HUES6 (cell line): ENCODE data around the gene STK17B.
"Not testable (repeated sequence)": the region's sequence is repeated elsewhere in the genome, so short reads cannot be mapped to it uniquely, and the experiment has no call there.

ENCODE experiments used
- H3K27ac ChIP-seq: 2 replicates; pipeline ENCODE4 v1.7.0; 2013; ENCODE audit warnings: low read depth, mild to moderate bottlenecking, low read length, inconsistent platforms
- H3K27me3 ChIP-seq: 2 replicates; pipeline ENCODE4 v1.6.1; 2013; ENCODE audit warnings: low read length; ENCODE audit not compliant: control insufficient read depth, insufficient read depth
- H3K36me3 ChIP-seq: 2 replicates; pipeline ENCODE4 v1.6.1; 2013; ENCODE audit warnings: low read length; ENCODE audit not compliant: control insufficient read depth, insufficient read depth
- H3K4me1 ChIP-seq: 2 replicates; pipeline ENCODE4 v1.6.1; 2013; ENCODE audit warnings: low read length; ENCODE audit not compliant: control insufficient read depth, insufficient read depth
- H3K4me3 ChIP-seq: 2 replicates; pipeline ENCODE4 v1.5.1; 2013; ENCODE audit warnings: low read depth, low read length
- H3K9ac ChIP-seq: one replicate; pipeline ENCODE4 v1.6.1; 2013; ENCODE audit warnings: mild to moderate bottlenecking, low read length
- H3K9me3 ChIP-seq: 2 replicates; pipeline ENCODE4 v1.6.1; 2013; ENCODE audit warnings: low read depth, low read length; ENCODE audit not compliant: control insufficient read depth, insufficient read depth

STK17B gene

DNA sequence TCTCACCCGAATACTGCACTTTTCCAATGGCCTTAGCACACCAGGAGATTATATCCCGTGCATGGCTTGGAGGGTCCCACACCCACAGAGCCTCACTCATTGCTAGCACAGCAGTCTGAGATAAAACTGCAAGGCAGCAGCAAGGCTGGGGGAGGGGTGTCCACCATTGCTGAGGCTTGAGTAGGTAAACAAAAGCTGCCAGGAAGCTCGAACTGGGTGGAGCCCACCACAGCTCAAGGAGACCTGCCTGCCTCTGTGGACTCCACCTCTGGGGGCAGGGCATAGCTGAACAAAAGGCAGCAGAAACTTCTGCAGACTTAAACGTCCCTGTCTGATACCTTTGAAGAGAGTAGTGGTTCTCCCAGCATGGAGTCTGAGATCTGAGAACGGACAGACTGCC is 81.9 kb downstream of the STK17B start:
- not testable (repeated sequence) for H3K27me3 ChIP-seq, H3K4me1 ChIP-seq, H3K4me3 ChIP-seq, H3K36me3 ChIP-seq, H3K27ac ChIP-seq, H3K9ac ChIP-seq
- peaks cover 14% of the 10 kb centered on the region for H3K9me3 ChIP-seq

DNA sequence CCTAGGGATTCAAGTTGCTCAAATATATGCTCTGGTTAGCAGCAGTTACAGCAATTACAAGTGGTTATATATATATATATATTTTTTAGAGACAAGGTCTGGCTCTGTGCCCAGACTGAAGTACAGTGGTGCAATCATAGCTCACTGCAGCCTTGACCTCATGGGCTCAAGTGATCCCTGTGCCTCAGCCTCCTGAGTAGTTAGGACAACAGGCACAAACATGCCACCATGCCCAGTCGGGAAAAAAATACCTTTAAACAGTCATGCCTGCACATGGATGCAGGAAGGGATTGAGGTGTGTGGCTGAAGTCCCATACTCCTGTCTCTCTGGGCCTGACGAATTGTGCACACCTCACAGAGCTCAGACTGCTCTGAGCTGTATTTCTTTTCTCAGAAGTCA is 83.2 kb downstream of the STK17B start:
- Histone ChIP-seq H3K27ac (no peak overlapping the region), H3K9me3 (peaks cover 24% of the 10 kb centered on the region), H3K27me3 (no peaks in the 10 kb centered on the region), H3K4me1 (no peaks in the 10 kb centered on the region), H3K4me3 (no peak overlapping the region), H3K36me3 (no peaks in the 10 kb centered on the region), H3K9ac (no peak overlapping the region)

DNA sequence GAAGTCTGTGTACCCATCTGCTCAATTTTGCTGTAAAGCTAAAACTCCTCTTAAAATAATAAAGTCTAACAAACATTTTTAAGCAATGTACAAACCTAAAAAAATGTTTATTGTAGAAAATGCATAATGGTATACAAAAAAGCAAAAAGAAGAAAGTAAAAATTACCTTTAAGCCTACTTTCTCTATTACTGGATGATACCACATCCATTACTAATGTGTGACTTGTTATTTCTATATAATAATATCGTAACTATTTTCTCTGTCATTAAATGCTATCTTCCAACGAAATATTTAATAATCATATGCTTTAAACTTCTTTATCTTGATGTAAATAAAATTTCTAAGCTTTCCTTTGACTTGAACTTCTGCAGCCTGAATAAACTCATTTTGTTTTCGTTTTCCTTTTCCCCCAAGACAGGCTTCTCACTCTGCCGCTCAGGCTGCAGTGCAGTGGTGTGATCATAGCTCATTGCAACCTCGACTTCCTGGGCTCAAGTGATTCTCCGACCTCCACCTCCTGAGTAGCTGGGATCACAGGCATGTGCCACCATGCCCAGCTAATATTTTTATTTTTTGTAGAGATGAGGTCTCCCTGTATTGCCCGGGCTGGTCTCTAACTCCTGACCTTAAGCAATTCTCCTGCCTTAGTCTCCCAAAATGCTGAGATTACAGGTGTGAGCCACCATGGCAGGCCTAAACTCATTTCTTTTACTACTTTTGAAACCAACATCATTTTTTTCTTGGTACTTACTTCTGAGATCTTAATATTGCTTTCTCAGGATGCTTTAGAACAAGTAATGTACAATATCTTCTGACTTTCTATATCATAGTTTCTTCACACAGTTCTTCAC is 84.6 kb downstream of the STK17B start:
- H3K9ac ChIP-seq, result no peak overlapping the region
- peaks cover 33% of the 10 kb centered on the region for H3K9me3 ChIP-seq
- H3K27ac ChIP-seq, result no peak overlapping the region
- no peak overlapping the region for H3K4me3 ChIP-seq
- no peaks in the 10 kb centered on the region for H3K36me3 ChIP-seq
- H3K4me1 ChIP-seq, result no peaks in the 10 kb centered on the region
- H3K27me3 ChIP-seq, result no peaks in the 10 kb centered on the region

DNA sequence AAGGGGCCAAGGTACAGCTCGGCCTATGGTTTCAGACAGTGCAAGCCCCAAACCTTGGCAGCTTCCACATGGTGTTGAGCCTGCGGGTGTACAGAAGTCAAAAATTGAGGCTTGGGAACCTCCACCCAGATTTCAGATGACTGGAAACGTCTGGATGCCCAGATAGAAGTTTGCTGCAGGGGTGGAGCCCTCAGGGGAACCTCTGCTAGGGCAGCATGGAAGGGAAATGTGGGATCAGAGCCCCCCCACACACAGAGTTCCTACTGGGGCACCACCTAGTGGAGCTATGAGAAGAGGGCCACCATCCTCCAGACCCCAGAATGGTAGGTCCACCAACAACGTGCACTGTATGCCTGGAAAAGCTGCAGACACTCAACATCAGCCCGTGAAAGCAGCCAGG is 87.8 kb downstream of the STK17B start:
- no peaks in the 10 kb centered on the region for H3K36me3 ChIP-seq
- no peak overlapping the region for H3K4me3 ChIP-seq
- no peaks in the 10 kb centered on the region for H3K27me3 ChIP-seq
- H3K4me1 ChIP-seq, result no peaks in the 10 kb centered on the region
- H3K27ac ChIP-seq, result no peak overlapping the region
- no peak overlapping the region for H3K9ac ChIP-seq
- H3K9me3 ChIP-seq, result peaks cover 23% of the 10 kb centered on the region
